GM23248 (cell line): ENCODE data around the gene PIERCE2. TPM values are rescaled to one million over a fixed set of nuclear protein-coding genes. Genes with fewer than 3 reads are reported as not detected.
A peak's percentile ranks its signal among the peaks of the same experiment; 100 is the strongest.

Experiments used
- DNase-seq: peaks from one replicate; pipeline ENCODE4 v3.0.0-alpha.2; 2015
- H2AFZ ChIP-seq: fragments of 200-600 bp; sonication (generic); 2 replicates; pipeline ENCODE4 v1.6.1; 2016; ENCODE audit warnings: antibody characterized with exemption
- H3F3A ChIP-seq: fragments of 200-600 bp; sonication (generic); 2 replicates; pipeline ENCODE4 v1.6.1; 2016; ENCODE audit warnings: mild to moderate bottlenecking, antibody characterized with exemption, mixed run types; ENCODE audit not compliant: insufficient read depth
- H3K27ac ChIP-seq: fragments of 200-600 bp; sonication (generic); 2 replicates; pipeline ENCODE4 v1.5.1; 2016; ENCODE audit warnings: mild to moderate bottlenecking
- H3K27me3 ChIP-seq: fragments of 200-600 bp; sonication (generic); replicated peaks from 2 replicates; pipeline ENCODE4 v1.6.1; 2016; ENCODE audit warnings: mild to moderate bottlenecking; ENCODE audit not compliant: insufficient read depth
- H3K36me3 ChIP-seq: fragments of 200-600 bp; sonication (generic); 2 replicates; pipeline ENCODE4 v1.6.1; 2016; ENCODE audit warnings: low read depth, mild to moderate bottlenecking
- H3K4me1 ChIP-seq: fragments of 200-600 bp; sonication (generic); 2 replicates; pipeline ENCODE4 v1.6.1; 2016; ENCODE audit warnings: mild to moderate bottlenecking; ENCODE audit not compliant: insufficient read depth
- H3K4me2 ChIP-seq: fragments of 200-600 bp; sonication (generic); one replicate; pipeline ENCODE4 v1.6.1; 2016; ENCODE audit warnings: mild to moderate bottlenecking; ENCODE audit not compliant: unreplicated experiment
- H3K4me3 ChIP-seq: fragments of 200-600 bp; sonication (generic); 2 replicates; pipeline ENCODE4 v1.5.1; 2016; ENCODE audit warnings: mild to moderate bottlenecking
- H3K79me2 ChIP-seq: fragments of 200-600 bp; sonication (generic); 2 replicates; pipeline ENCODE4 v1.6.1; 2016; ENCODE audit warnings: mild to moderate bottlenecking; ENCODE audit not compliant: insufficient read depth
- H3K9ac ChIP-seq: fragments of 200-600 bp; sonication (generic); 2 replicates; pipeline ENCODE4 v1.6.1; 2016; ENCODE audit warnings: mild to moderate bottlenecking
- H3K9me2 ChIP-seq: fragments of 200-600 bp; sonication (generic); 2 replicates; pipeline ENCODE4 v1.6.1; 2016; ENCODE audit warnings: mixed run types, mild to moderate bottlenecking, moderate library complexity; ENCODE audit not compliant: insufficient read depth
- H3K9me3 ChIP-seq: fragments of 200-600 bp; sonication (generic); one replicate; pipeline ENCODE4 v1.6.1; 2017; ENCODE audit warnings: low read depth
- H4K20me1 ChIP-seq: fragments of 200-600 bp; sonication (generic); 2 replicates; pipeline ENCODE4 v1.6.0; 2016; ENCODE audit not compliant: insufficient read depth
- EZH2 ChIP-seq: fragments of 200-600 bp; sonication (generic); IDR thresholded peaks from 2 replicates; pipeline ENCODE4 v1.6.1; 2018; ENCODE audit warnings: antibody characterized with exemption, mild to moderate bottlenecking; ENCODE audit not compliant: insufficient read depth, poor library complexity, severe bottlenecking
- EZH2phosphoT487 ChIP-seq: fragments of 200-600 bp; sonication (generic); IDR thresholded peaks from 2 replicates; pipeline ENCODE4 v1.6.1; 2018; ENCODE audit warnings: antibody characterized with exemption, moderate library complexity, mild to moderate bottlenecking, low read depth; ENCODE audit not compliant: insufficient read depth
- WGBS, 2 experiments: methylation state at CpG; one replicate each; pipeline ENCODE4 v1.1.6; 2015 to 2017; ENCODE audit warnings: low lambda C conversion rate in 2 of 2, low coverage in 1 of 2; ENCODE audit errors: missing lambda C conversion rate in 2 of 2; 5-methylcytosine and 5-hydroxymethylcytosine counted together
- in situ Hi-C: fragments of 300-500 bp; cut with MboI; formaldehyde crosslinking; loops from 2 replicates; pipeline ENCODE4 v1.15.0; 2020
- polyA plus RNA-seq: library from polyadenylated mRNA; unstranded; fragments of >200 nt; fragmentation: Nextera tagmentation; extraction: Ambion mirVana; gene quantifications from 2 replicates; pipeline ENCODE4 v1.2.1, GENCODE V29; 2016
- total RNA-seq: library from RNA; depleted of rRNA; stranded (reverse); fragments of >200 nt; shearing (Covaris generic); gene quantifications from 2 replicates; pipeline ENCODE4 v1.2.3, GENCODE V29; 2014; rRNA removed

The PIERCE2 gene
- total RNA-seq (0.54 and 1.4 TPM in 2 replicates), polyA plus RNA-seq (6.6 and 7.3 TPM in 2 replicates)

GRCh38 chr15:55408012-55408928 is at the start of gene PIERCE2, which contains the start of gene CCPG1:
PIERCE2 (plus strand) TSS chr15:55408495; CDS start chr15:55408769, 274 bp downstream.
CCPG1 (minus strand) TSS chr15:55408359; CDS start chr15:55389424, 18,935 bp downstream.
- peak within 1 kb of the TSS; percentile 88 for H2AFZ ChIP-seq
- H3K79me2 ChIP-seq: peaks cover 36% of the 10 kb centered on the region
- peak; percentile 98 for DNase-seq
- TF ChIP-seq EZH2phosphoT487 (no peak), EZH2 (no peak)
- no peaks in the 10 kb centered on the region for H3K27me3 ChIP-seq
- no peaks in the 10 kb centered on the region for H3K9me3 ChIP-seq
- H3K9ac ChIP-seq: peak within 1 kb of the TSS; percentile 93
- in situ Hi-C loops: no loop called here
- 1% methylated on average over 64 to 68 of the region's 70 CpGs for WGBS, 2 experiments
- peak within 1 kb of the TSS; percentile 91 for H3K27ac ChIP-seq
- H3K9me2 ChIP-seq: no peaks in the 10 kb centered on the region
- H3K4me1 ChIP-seq: peaks cover 19% of the 10 kb centered on the region
- H3K4me3 ChIP-seq: peak within 1 kb of the TSS; percentile 81
- H3K36me3 ChIP-seq: no peaks in the 10 kb centered on the region
- peak within 1 kb of the TSS; percentile 98 for H3K4me2 ChIP-seq
- H3F3A ChIP-seq: peaks cover 16% of the 10 kb centered on the region; the same call in 1 of the 2 replicates
- no peaks in the 10 kb centered on the region for H4K20me1 ChIP-seq

GRCh38 chr15:55360256-55360655 is 48.0 kb upstream of the PIERCE2 start:
- no peak overlapping the region for H3K9ac ChIP-seq
- H3K9me2 ChIP-seq: no peaks in the 10 kb centered on the region
- no peak overlapping the region for H3K4me2 ChIP-seq
- H3K9me3 ChIP-seq: no peaks in the 10 kb centered on the region
- no peaks in the 10 kb centered on the region for H4K20me1 ChIP-seq
- no peak for TF ChIP-seq EZH2
- no peak for TF ChIP-seq EZH2phosphoT487
- no peak overlapping the region for H3K4me3 ChIP-seq
- no peaks in the 10 kb centered on the region for H3K27me3 ChIP-seq
- H3K36me3 ChIP-seq: peaks cover 18% of the 10 kb centered on the region
- no peak overlapping the region for H2AFZ ChIP-seq
- no peak overlapping the region for H3K27ac ChIP-seq
- in situ Hi-C loops: no loop called here
- H3F3A ChIP-seq: peaks cover 7% of the 10 kb centered on the region; the same call in 1 of the 2 replicates
- peaks cover 12% of the 10 kb centered on the region for H3K4me1 ChIP-seq
- H3K79me2 ChIP-seq: no peaks in the 10 kb centered on the region
- DNase-seq: no peak
- WGBS, 2 experiments: 69 to 89% methylated on average over 6 of the region's 6 CpGs

- H3K4me3 ChIP-seq: no peak overlapping the region
- no peak overlapping the region for H3K27ac ChIP-seq
- peaks cover 7% of the 10 kb centered on the region; the same call in 1 of the 2 replicates for H3F3A ChIP-seq
- TF ChIP-seq EZH2phosphoT487 (no peak), EZH2 (no peak)
- no peaks in the 10 kb centered on the region for H4K20me1 ChIP-seq
- peaks cover 12% of the 10 kb centered on the region for H3K4me1 ChIP-seq
- H3K9me3 ChIP-seq: no peaks in the 10 kb centered on the region
- peaks cover 11% of the 10 kb centered on the region; the same call in 1 of the 2 replicates for H3K36me3 ChIP-seq
- H3K4me2 ChIP-seq: no peak overlapping the region
- H3K9me2 ChIP-seq: no peaks in the 10 kb centered on the region
- in situ Hi-C loops: no loop called here
- H3K9ac ChIP-seq: no peak overlapping the region
- 94% methylated on average over 10 of the region's 10 CpGs for WGBS, 2 experiments
- H2AFZ ChIP-seq: no peak overlapping the region
- no peaks in the 10 kb centered on the region for H3K79me2 ChIP-seq
- H3K27me3 ChIP-seq: no peaks in the 10 kb centered on the region
- DNase-seq: no peak
These were observed 47.2 kb upstream of the PIERCE2 start for GRCh38 chr15:55361048-55361447.

- H3K9ac ChIP-seq: no peak overlapping the region
- TF ChIP-seq EZH2phosphoT487 (no peak), EZH2 (no peak)
- H3K9me2 ChIP-seq: no peaks in the 10 kb centered on the region
- no peaks in the 10 kb centered on the region for H3K9me3 ChIP-seq
- no peak overlapping the region for H3K4me2 ChIP-seq
- no peaks in the 10 kb centered on the region for H3K27me3 ChIP-seq
- peaks cover 6% of the 10 kb centered on the region for H3K4me1 ChIP-seq
- no peak for DNase-seq
- no peaks in the 10 kb centered on the region for H4K20me1 ChIP-seq
- H2AFZ ChIP-seq: no peak overlapping the region
- H3F3A ChIP-seq: 0 out of 2 replicates have a peak, but pooled peaks cover 7% of the 10 kb centered on the region
- no peak overlapping the region for H3K4me3 ChIP-seq
- H3K27ac ChIP-seq: no peak overlapping the region
- WGBS, 2 experiments: 93 to 100% methylated on average over 2 of the region's 2 CpGs
- in situ Hi-C loops: no loop called here
- peaks cover 5% of the 10 kb centered on the region; the same call in 1 of the 2 replicates for H3K36me3 ChIP-seq
- H3K79me2 ChIP-seq: no peaks in the 10 kb centered on the region
These were observed 45.7 kb upstream of the PIERCE2 start for GRCh38 chr15:55362641-55363040.
